Thymus (tissue), 11 donors: ENCODE data around the gene LRRC72. TPM values are rescaled to one million over a fixed set of nuclear protein-coding genes. Genes with fewer than 3 reads are reported as not detected.

Source experiments
- DNase-seq, 9 donors: peaks; one replicate each; pipeline ENCODE4 v3.0.0-alpha.2; 2013; ENCODE audit warnings: low spot score in 9 of 9, low read depth in 6 of 9, missing footprints in 1 of 9
- H3K27ac ChIP-seq, 2 donors: one replicate each; pipeline ENCODE4 v1.5.1; 2013; ENCODE audit warnings: control low read depth in 1 of 2, low read depth in 1 of 2, low read length in 1 of 2, mild to moderate bottlenecking in 1 of 2, moderate library complexity in 1 of 2
- H3K27me3 ChIP-seq, 2 donors: one replicate each; pipeline ENCODE4 v1.5.1; 2013; ENCODE audit warnings: low read length in 1 of 2; ENCODE audit not compliant: control insufficient read depth in 2 of 2, insufficient read depth in 1 of 2
- H3K36me3 ChIP-seq, 2 donors: one replicate each; pipeline ENCODE4 v1.5.1; 2013; ENCODE audit warnings: low read length in 1 of 2, mild to moderate bottlenecking in 1 of 2, moderate library complexity in 1 of 2; ENCODE audit not compliant: control insufficient read depth in 2 of 2, insufficient read depth in 2 of 2
- H3K4me1 ChIP-seq, 2 donors: one replicate each; pipeline ENCODE4 v1.5.1; 2013; ENCODE audit warnings: low read length in 2 of 2; ENCODE audit not compliant: control insufficient read depth in 2 of 2, insufficient read depth in 2 of 2
- H3K4me3 ChIP-seq, 2 donors: one replicate each; pipeline ENCODE4 v1.5.1; 2013; ENCODE audit warnings: low read length in 2 of 2, control low read depth in 1 of 2, mild to moderate bottlenecking in 1 of 2
- H3K9me3 ChIP-seq, 2 donors: one replicate each; pipeline ENCODE4 v1.5.1; 2013; ENCODE audit warnings: low read length in 1 of 2, mild to moderate bottlenecking in 1 of 2; ENCODE audit not compliant: control insufficient read depth in 2 of 2, insufficient read depth in 1 of 2
- WGBS: extraction: QIAGEN DNeasy Blood & Tissue Kit; methylation state at CpG from one replicate; pipeline ENCODE4 v1.1.7; 2013; 5-methylcytosine and 5-hydroxymethylcytosine counted together
- polyA plus RNA-seq: library from polyadenylated mRNA; stranded (reverse); fragments of 200-250 nt; gene quantifications from one replicate; pipeline ENCODE4 v1.2.3, GENCODE V29; 2013
- total RNA-seq: library from RNA; stranded (reverse); fragments of 120-200 nt; gene quantifications from one replicate; pipeline ENCODE4 v1.2.4, GENCODE V29; 2013
- donor health status: healthy.

The LRRC72 gene
- total and polyA plus RNA-seq, 2 donors = not detected

GRCh38 chr7:16615228-16615627 is 88.6 kb downstream of the LRRC72 start:
- no peaks in the 10 kb centered on the region for H3K4me1 ChIP-seq
- H3K36me3 ChIP-seq = peaks cover 16 to 17% of the 10 kb centered on the region in 2 donors
- 96% methylated on average over 5 of the region's 5 CpGs for WGBS
- H3K27ac ChIP-seq = no peak overlapping the region
- H3K9me3 ChIP-seq = no peaks in the 10 kb centered on the region
- no peak overlapping the region for H3K4me3 ChIP-seq
- no peaks in the 10 kb centered on the region for H3K27me3 ChIP-seq
- no peak for DNase-seq

GRCh38 chr7:16616122-16616521 is 89.5 kb downstream of the LRRC72 start:
- no peak overlapping the region for H3K27ac ChIP-seq
- no peak for DNase-seq
- H3K36me3 ChIP-seq = peaks cover 16 to 17% of the 10 kb centered on the region in 2 donors
- no peaks in the 10 kb centered on the region for H3K4me1 ChIP-seq
- WGBS = 73% methylated on average over 4 of the region's 4 CpGs
- no peaks in the 10 kb centered on the region for H3K27me3 ChIP-seq
- H3K4me3 ChIP-seq = no peak overlapping the region
- no peaks in the 10 kb centered on the region for H3K9me3 ChIP-seq

- no peak overlapping the region for H3K4me3 ChIP-seq
- H3K4me1 ChIP-seq = no peaks in the 10 kb centered on the region
- H3K36me3 ChIP-seq = peaks cover 16 to 17% of the 10 kb centered on the region in 2 donors
- WGBS = 87% methylated on average over 18 of the region's 18 CpGs
- no peaks in the 10 kb centered on the region for H3K27me3 ChIP-seq
- DNase-seq = no peak
- no peaks in the 10 kb centered on the region for H3K9me3 ChIP-seq
- no peak overlapping the region for H3K27ac ChIP-seq
Measured at GRCh38 chr7:16616542-16616941, 89.9 kb downstream of the LRRC72 start.

- DNase-seq = no peak
- Histone ChIP-seq H3K36me3 (peaks cover 15 to 17% of the 10 kb centered on the region in 2 donors), H3K9me3 (no peaks in the 10 kb centered on the region), H3K27ac (no peak overlapping the region), H3K27me3 (no peaks in the 10 kb centered on the region), H3K4me1 (no peaks in the 10 kb centered on the region), H3K4me3 (no peak overlapping the region)
- WGBS = 95% methylated on average over 2 of the region's 2 CpGs
Measured at GRCh38 chr7:16619979-16620408, 93.4 kb downstream of the LRRC72 start.

GRCh38 chr7:16626388-16626787 is 99.8 kb downstream of the LRRC72 start:
- H3K9me3 ChIP-seq = no peaks in the 10 kb centered on the region
- no peak overlapping the region for H3K27ac ChIP-seq
- H3K27me3 ChIP-seq = no peaks in the 10 kb centered on the region
- WGBS = 93% methylated on average over 2 of the region's 2 CpGs
- peaks cover 0 to 3% of the 10 kb centered on the region in 2 donors for H3K36me3 ChIP-seq
- H3K4me3 ChIP-seq = no peak overlapping the region
- H3K4me1 ChIP-seq = no peaks in the 10 kb centered on the region
- DNase-seq = no peak

- WGBS = 73% methylated on average over 2 of the region's 2 CpGs
- Histone ChIP-seq H3K27ac (no peak overlapping the region), H3K36me3 (peaks cover 0 to 3% of the 10 kb centered on the region in 2 donors)
Measured at GRCh38 chr7:16627236-16627635, 100.6 kb downstream of the LRRC72 start.

GRCh38 chr7:16630654-16631053 is 104.0 kb downstream of the LRRC72 start:
- 98% methylated on average over 1 of the region's 1 CpG for WGBS
- Histone ChIP-seq H3K4me3 (no peak overlapping the region), H3K9me3 (no peaks in the 10 kb centered on the region), H3K4me1 (no peaks in the 10 kb centered on the region), H3K27me3 (no peaks in the 10 kb centered on the region), H3K27ac (no peak overlapping the region), H3K36me3 (no peaks in the 10 kb centered on the region)
- DNase-seq = no peak

More at GRCh38 chr7:16627236-16627635, 100.6 kb downstream of the LRRC72 start:
- H3K27me3 ChIP-seq = no peaks in the 10 kb centered on the region
- no peaks in the 10 kb centered on the region for H3K4me1 ChIP-seq
- DNase-seq = no peak
- no peak overlapping the region for H3K4me3 ChIP-seq
- no peaks in the 10 kb centered on the region for H3K9me3 ChIP-seq

Other genes with a start within 250 kb of the LRRC72 start
- gene CRPPA, start 105.3 kb upstream of the LRRC72 start, total RNA-seq = 1.4 TPM
- gene CRPPA, start 105.3 kb upstream of the LRRC72 start, polyA plus RNA-seq = 0.32 TPM
- gene SOSTDC1, start 61.1 kb upstream of the LRRC72 start, total RNA-seq = 2.0 TPM
- gene SOSTDC1, start 61.1 kb upstream of the LRRC72 start, polyA plus RNA-seq = 0.64 TPM
- 18.2 TPM for gene ANKMY2, start 118.9 kb downstream of the LRRC72 start, total RNA-seq
- 13.1 TPM for gene ANKMY2, start 118.9 kb downstream of the LRRC72 start, polyA plus RNA-seq
- 41.1 TPM for gene BZW2, start 119.4 kb downstream of the LRRC72 start, total RNA-seq
- gene BZW2, start 119.4 kb downstream of the LRRC72 start, polyA plus RNA-seq = 40.3 TPM
- gene TSPAN13, start 226.9 kb downstream of the LRRC72 start, total RNA-seq = 10.5 TPM
- gene TSPAN13, start 226.9 kb downstream of the LRRC72 start, polyA plus RNA-seq = 51.9 TPM